Epithelial cell of proximal tubule (primary cell): ENCODE measurements around the gene DIABLO. TPM values are rescaled to one million over a fixed set of nuclear protein-coding genes. Genes with fewer than 3 reads are reported as not detected.

Experiments used
- DNase-seq: peaks from one replicate; pipeline ENCODE4 v3.0.0-alpha.2; 2011; ENCODE audit warnings: low read depth
- H3K4me3 ChIP-seq: 2 replicates; pipeline ENCODE4 v1.5.1; 2011; ENCODE audit warnings: low read depth, mild to moderate bottlenecking, low read length
- CTCF ChIP-seq: conservative IDR thresholded peaks from 2 replicates; pipeline ENCODE4 v1.5.1; 2012; ENCODE audit warnings: low read depth, mild to moderate bottlenecking, low read length
- total RNA-seq: library from RNA; depleted of rRNA; stranded (reverse); fragments of >200 nt; gene quantifications from 2 replicates; pipeline ENCODE4 v1.2.3, GENCODE V29; 2015

The DIABLO gene
- total RNA-seq, 1 donor from 2014 or later, result 123 TPM

DNA sequence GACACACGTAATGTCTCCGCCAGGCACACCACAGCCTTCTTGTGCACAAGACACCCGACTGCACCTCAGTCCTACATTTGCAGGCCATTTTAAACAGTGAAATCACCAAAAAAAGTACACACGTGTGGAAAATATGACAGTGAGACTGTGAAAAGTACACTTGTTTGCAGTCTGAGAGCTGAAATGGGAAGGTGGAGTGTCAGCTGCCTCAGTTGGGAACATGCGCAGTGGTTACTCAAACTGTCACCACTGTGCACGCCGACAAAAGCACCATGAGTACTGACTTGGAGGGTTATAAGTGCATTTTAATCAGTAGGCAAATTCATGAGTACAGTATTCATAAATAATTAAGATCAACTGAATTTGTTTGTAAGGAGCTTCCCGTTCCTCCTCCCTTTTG, 24.7 kb upstream of the DIABLO start:
- DNase-seq, result no peak
- no peak overlapping the region for H3K4me3 ChIP-seq
- TF ChIP-seq CTCF, result no peak

DNA sequence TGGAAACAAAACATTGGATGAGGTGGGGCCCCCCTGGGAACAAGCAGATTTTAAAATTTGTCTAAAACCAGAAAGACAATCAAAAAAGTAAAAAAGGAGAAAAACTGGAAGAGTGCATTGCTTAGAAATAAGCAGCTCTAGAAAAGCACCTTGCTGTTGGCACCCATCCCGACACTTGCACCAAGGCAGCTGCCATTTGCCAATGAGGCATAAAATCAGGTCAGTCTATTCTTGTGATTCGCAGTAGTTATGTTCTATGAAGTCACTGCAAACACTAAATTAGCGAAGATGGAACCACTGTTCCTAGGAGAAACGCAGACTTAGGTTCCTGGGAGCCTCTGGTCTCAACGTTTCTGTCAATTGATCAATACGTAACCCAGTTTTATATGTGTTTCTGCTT, 24.2 kb upstream of the DIABLO start:
- TF ChIP-seq CTCF, result no peak
- H3K4me3 ChIP-seq, result no peak overlapping the region
- DNase-seq, result no peak

GRCh38 chr12:122245553-122245952, 19.7 kb upstream of the DIABLO start:
- TF ChIP-seq CTCF, result no peak
- H3K4me3 ChIP-seq, result no peak overlapping the region
- DNase-seq, result no peak

DNA sequence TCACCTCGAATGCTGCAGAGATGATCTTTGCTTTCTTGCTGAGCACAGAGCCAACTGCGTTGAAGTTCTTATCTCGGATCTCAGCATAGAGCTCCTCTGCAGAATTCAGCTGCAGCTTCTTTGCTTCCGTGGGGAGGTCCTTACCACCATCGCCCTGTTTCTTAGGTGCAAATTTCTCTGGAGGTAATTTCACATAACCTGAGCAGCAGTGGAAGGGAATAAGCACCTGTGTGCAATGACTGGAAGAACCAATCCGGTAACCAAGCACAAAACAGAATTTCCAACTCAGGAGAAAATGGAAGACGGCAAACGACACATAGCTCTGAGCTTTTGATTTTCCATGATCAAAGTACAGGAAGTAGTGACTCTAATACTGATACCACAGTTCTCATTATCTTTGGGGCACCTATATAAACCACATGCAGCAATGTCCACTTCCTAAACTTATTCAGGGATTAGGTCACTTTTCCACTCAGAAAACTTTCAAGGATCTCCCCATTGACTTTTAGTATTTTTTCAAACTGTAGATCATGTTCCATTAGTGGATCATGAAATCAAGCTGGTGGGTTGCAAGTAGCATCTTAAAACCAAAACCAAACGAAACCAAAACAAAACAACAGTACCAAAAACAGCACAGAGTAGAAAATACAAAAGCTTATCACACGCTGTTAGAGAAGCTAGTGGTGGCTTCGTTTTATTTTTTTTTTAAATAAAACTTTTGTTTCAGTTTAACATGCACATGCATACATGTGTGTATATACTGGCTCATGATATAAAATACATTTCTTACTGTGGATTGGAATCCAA, 18.9 kb upstream of the DIABLO start:
- H3K4me3 ChIP-seq, result no peak overlapping the region
- TF ChIP-seq CTCF, result no peak

GRCh38 chr12:122243965-122244364, 18.1 kb upstream of the DIABLO start:
- no peak for DNase-seq
- H3K4me3 ChIP-seq, result no peak overlapping the region
- no peak for TF ChIP-seq CTCF

More for the DNA sequence above, 18.9 kb upstream of the DIABLO start:
- no peak for DNase-seq

DNA sequence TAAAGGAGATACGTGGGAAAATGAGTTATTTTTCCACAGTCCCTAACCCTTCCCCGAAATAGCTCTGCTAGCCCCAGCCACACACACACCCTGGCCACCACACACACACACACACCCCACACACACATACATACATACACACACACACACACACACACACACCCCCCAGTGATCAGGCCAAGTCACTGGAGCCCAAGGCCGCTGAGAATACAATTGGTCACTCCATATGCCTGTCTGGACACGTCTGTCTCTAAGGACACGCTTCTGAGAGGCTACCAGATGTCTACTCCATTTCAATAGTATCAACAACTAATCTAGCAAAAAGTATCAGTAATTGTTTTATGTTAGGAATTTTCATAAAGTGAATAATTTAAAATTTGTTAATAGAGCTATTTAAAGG, 13.0 kb upstream of the DIABLO start:
- no peak overlapping the region for H3K4me3 ChIP-seq
- no peak for TF ChIP-seq CTCF
- DNase-seq, result no peak

DNA sequence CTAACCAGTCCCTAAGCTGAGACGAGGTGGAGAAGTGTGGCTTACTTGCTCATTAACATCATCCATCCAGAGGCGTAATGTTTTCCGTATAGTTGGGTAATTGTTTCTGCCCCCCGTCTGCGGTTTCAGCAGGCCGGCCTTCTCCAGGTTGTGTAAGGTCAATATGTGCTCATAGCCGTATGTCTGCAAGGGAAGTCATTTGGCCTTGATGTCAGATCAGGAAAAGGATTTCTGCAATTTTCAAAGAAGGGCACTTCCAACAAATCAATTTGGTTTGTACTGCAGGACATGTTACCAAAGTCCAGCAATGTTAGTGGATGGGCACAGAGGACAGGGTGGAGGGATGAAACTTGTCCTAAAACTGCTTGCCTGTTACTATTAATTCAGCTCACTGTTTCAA, 9.9 kb upstream of the DIABLO start:
- no peak for DNase-seq
- no peak for TF ChIP-seq CTCF
- no peak overlapping the region for H3K4me3 ChIP-seq
